HepG2 (cell line): ENCODE data around the gene ELP1. TPM values are rescaled to one million over a fixed set of nuclear protein-coding genes. Genes with fewer than 3 reads are reported as not detected.

Experiments used
- AGO1 ChIP-seq: fragments of 200-400 bp; formaldehyde crosslinking; IDR thresholded peaks from 2 replicates; pipeline ENCODE4 v1.6.1; 2017; ENCODE audit warnings: mild to moderate bottlenecking, low read depth, low read length, moderate library complexity; ENCODE audit not compliant: poor library complexity, severe bottlenecking
- ATF7-NPFF ChIP-seq: sonication (generic); formaldehyde crosslinking; IDR thresholded peaks from 2 replicates; pipeline ENCODE4 v1.8.1; 2023; ENCODE audit warnings: mild to moderate bottlenecking, low read depth, missing genetic modification reagents, moderate library complexity
- CCDC6 ChIP-seq: sonication (generic); formaldehyde crosslinking; IDR thresholded peaks from 2 replicates; pipeline ENCODE4 v1.8.1; 2022; ENCODE audit warnings: mild to moderate bottlenecking, missing genetic modification reagents, moderate library complexity
- CREB1 ChIP-seq, 2 experiments: fragments of 450-650 bp in 1 of 2; IDR thresholded peaks; 2 replicates each; pipeline ENCODE4 v1.6.1; 2016 to 2017; ENCODE audit warnings: control low read depth in 1 of 2, mild to moderate bottlenecking in 1 of 2, missing compliant biosample characterization in 1 of 2, missing genetic modification characterization in 1 of 2
- GFI1 ChIP-seq: sonication (generic); formaldehyde crosslinking; IDR thresholded peaks from 2 replicates; pipeline ENCODE4 v1.5.0; 2020; ENCODE audit warnings: missing genetic modification reagents, mild to moderate bottlenecking, borderline replicate concordance
- GLI4 ChIP-seq: sonication (generic); formaldehyde crosslinking; IDR thresholded peaks from 2 replicates; pipeline ENCODE4 v1.5.1; 2020; ENCODE audit warnings: missing genetic modification reagents, mild to moderate bottlenecking, moderate library complexity, borderline replicate concordance
- HOXD1 ChIP-seq: sonication (generic); formaldehyde crosslinking; IDR thresholded peaks from 2 replicates; pipeline ENCODE4 v1.5.0; 2020; ENCODE audit warnings: missing genetic modification reagents
- MTF2 ChIP-seq: sonication (generic); formaldehyde crosslinking; IDR thresholded peaks from 2 replicates; pipeline ENCODE4 v1.5.0; 2020; ENCODE audit warnings: missing genetic modification reagents, borderline replicate concordance
- NCOA2 ChIP-seq: sonication (generic); formaldehyde crosslinking; IDR thresholded peaks from 2 replicates; pipeline ENCODE4 v1.8.0; 2022; ENCODE audit warnings: inconsistent platforms
- NR2F2 ChIP-seq: IDR thresholded peaks from 2 replicates; pipeline ENCODE4 v1.6.1; 2012; ENCODE audit warnings: low read depth, inconsistent platforms, borderline replicate concordance
- PRDM10 ChIP-seq: sonication (generic); formaldehyde crosslinking; IDR thresholded peaks from 2 replicates; pipeline ENCODE4 v1.4.0; 2020; ENCODE audit warnings: low read depth, missing genetic modification reagents
- SP2 ChIP-seq: sonication (generic); formaldehyde crosslinking; IDR thresholded peaks from 2 replicates; pipeline ENCODE4 v1.5.1; 2020; ENCODE audit warnings: mild to moderate bottlenecking, missing genetic modification reagents
- TCF7 ChIP-seq: sonication (generic); IDR thresholded peaks from 2 replicates; pipeline ENCODE4 v1.6.1; 2016; ENCODE audit warnings: antibody characterized with exemption, low read depth
- ZBTB20 ChIP-seq: sonication (generic); formaldehyde crosslinking; IDR thresholded peaks from 2 replicates; pipeline ENCODE4 v1.8.1; 2023; ENCODE audit warnings: missing genetic modification reagents, low read depth, mild to moderate bottlenecking, borderline replicate concordance
- ZNF512 ChIP-seq: sonication (generic); formaldehyde crosslinking; IDR thresholded peaks from 2 replicates; pipeline ENCODE4 v1.4.0; 2020; ENCODE audit warnings: mild to moderate bottlenecking, missing genetic modification reagents
- ZNF770 ChIP-seq: sonication (generic); formaldehyde crosslinking; IDR thresholded peaks from 2 replicates; pipeline ENCODE4 v1.5.0; 2020; ENCODE audit warnings: mild to moderate bottlenecking, missing genetic modification reagents
- ZSCAN29 ChIP-seq: sonication (generic); formaldehyde crosslinking; conservative IDR thresholded peaks from 2 replicates; pipeline ENCODE4 v1.4.0; 2020; ENCODE audit warnings: mild to moderate bottlenecking, missing genetic modification reagents
- polyA plus RNA-seq, 8 experiments: library from polyadenylated mRNA; depleted of rRNA in 3 of 8; stranded (reverse) in 7 of 8; unstranded in 1 of 8; fragments of >200 nt; fragmentation: Illumina TruSeq in 4 of 8; extraction: Trizol in 4 of 8; gene quantifications; 2 replicates each; pipeline versions ENCODE4 v1.2.1 to v1.2.3, GENCODE V29; 2011 to 2016; ENCODE audit warnings: low read depth in 4 of 8, missing spikeins in 1 of 8, mixed read lengths in 1 of 8; ENCODE audit not compliant: insufficient read depth in 1 of 8
- total RNA-seq, 5 experiments: library from RNA; depleted of rRNA; stranded (reverse); fragments of >200 nt; fragmentation: Illumina TruSeq; extraction: Trizol; gene quantifications; 2 replicates each; pipeline ENCODE4 v1.2.3, GENCODE V29; 2016; ENCODE audit warnings: low read depth in 1 of 5
- TF ChIP-seq, protein P1 (sequence below): sonication (generic); formaldehyde crosslinking; IDR thresholded peaks from 2 replicates; pipeline ENCODE4 v1.5.0; 2020; ENCODE audit warnings: mild to moderate bottlenecking, missing genetic modification reagents, borderline replicate concordance

Gene ELP1
- total and polyA plus RNA-seq, 2 of the 13 experiments (the other 11 are each of a cell fraction or from before 2014, with no cell fraction given) = 157 to 275 TPM

- TF ChIP-seq PRDM10 (CRISPR knock-in tag) (no peak), NR2F2 (peak; percentile 64; the same call in 1 of the 2 replicates), SP2 (no peak), GFI1 (CRISPR knock-in tag) (peak; percentile 71; the same call in 1 of the 2 replicates), GLI4 (CRISPR knock-in tag) (no peak), HOXD1 (CRISPR knock-in tag) (no peak), ZSCAN29 (CRISPR knock-in tag) (no peak), ZNF770 (0 out of 2 replicates have a peak, but pooled peaks have one; percentile 21), CREB1 (IDR thresholded peaks at IDR 0.05) (no peak), CREB1 (CRISPR knock-in tag; IDR thresholded peaks at IDR 0.05) (peak; percentile 79), ZBTB20 (CRISPR knock-in tag) (0 out of 2 replicates have a peak, but pooled peaks have one; percentile 76), ATF7-NPFF (CRISPR knock-in tag) (no peak), CCDC6 (CRISPR knock-in tag) (no peak), AGO1 (no peak), MTF2 (CRISPR knock-in tag) (no peak), NCOA2 (peak; percentile 91), TCF7 (peak; percentile 66), ZNF512 (no peak)
- TF ChIP-seq, protein P1, sequence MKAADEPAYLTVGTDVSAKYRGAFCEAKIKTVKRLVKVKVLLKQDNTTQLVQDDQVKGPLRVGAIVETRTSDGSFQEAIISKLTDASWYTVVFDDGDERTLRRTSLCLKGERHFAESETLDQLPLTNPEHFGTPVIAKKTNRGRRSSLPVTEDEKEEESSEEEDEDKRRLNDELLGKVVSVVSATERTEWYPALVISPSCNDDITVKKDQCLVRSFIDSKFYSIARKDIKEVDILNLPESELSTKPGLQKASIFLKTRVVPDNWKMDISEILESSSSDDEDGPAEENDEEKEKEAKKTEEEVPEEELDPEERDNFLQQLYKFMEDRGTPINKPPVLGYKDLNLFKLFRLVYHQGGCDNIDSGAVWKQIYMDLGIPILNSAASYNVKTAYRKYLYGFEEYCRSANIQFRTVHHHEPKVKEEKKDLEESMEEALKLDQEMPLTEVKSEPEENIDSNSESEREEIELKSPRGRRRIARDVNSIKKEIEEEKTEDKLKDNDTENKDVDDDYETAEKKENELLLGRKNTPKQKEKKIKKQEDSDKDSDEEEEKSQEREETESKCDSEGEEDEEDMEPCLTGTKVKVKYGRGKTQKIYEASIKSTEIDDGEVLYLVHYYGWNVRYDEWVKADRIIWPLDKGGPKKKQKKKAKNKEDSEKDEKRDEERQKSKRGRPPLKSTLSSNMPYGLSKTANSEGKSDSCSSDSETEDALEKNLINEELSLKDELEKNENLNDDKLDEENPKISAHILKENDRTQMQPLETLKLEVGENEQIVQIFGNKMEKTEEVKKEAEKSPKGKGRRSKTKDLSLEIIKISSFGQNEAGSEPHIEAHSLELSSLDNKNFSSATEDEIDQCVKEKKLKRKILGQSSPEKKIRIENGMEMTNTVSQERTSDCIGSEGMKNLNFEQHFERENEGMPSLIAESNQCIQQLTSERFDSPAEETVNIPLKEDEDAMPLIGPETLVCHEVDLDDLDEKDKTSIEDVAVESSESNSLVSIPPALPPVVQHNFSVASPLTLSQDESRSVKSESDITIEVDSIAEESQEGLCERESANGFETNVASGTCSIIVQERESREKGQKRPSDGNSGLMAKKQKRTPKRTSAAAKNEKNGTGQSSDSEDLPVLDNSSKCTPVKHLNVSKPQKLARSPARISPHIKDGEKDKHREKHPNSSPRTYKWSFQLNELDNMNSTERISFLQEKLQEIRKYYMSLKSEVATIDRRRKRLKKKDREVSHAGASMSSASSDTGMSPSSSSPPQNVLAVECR (CRISPR knock-in tag) = no peak; the same call in 1 of the 2 replicates
Observed at GRCh38 chr9:108889649-108890067, 44.3 kb downstream of the ELP1 start (continued).
